Tibial artery (tissue), 4 donors: ENCODE measurements around the gene SMARCA4.

ENCODE experiments used
- DNase-seq, 2 donors: peaks; one replicate each; pipeline ENCODE4 v3.0.0-alpha.2; 2019
- H3K27ac ChIP-seq, 2 donors: fragments of 200-600 bp; sonication (generic) in 1 of 2; 1 replicate in 1 of 2; 2 replicates in 1 of 2; pipeline ENCODE4 v1.5.1; 2018 to 2019; ENCODE audit warnings: mild to moderate bottlenecking in 1 of 2
- H3K27me3 ChIP-seq, 2 donors: fragments of 200-600 bp; sonication (generic) in 1 of 2; one replicate each; pipeline versions ENCODE4 v1.5.1 to v1.6.0; 2016 to 2019
- H3K36me3 ChIP-seq, 3 donors: fragments of 200-600 bp; sonication (generic) in 2 of 3; one replicate each; pipeline ENCODE4 v1.5.1; 2016 to 2019; ENCODE audit warnings: mild to moderate bottlenecking in 2 of 3
- H3K4me1 ChIP-seq, 4 donors: fragments of 200-600 bp; sonication (generic) in 2 of 4; 1 replicate in 3 of 4; 2 replicates in 1 of 4; pipeline ENCODE4 v1.5.1; 2016 to 2019
- H3K4me3 ChIP-seq, 2 donors: fragments of 200-600 bp; sonication (generic) in 1 of 2; 1 replicate in 1 of 2; 2 replicates in 1 of 2; pipeline ENCODE4 v1.5.1; 2018 to 2019; ENCODE audit warnings: mild to moderate bottlenecking in 2 of 2
- H3K9me3 ChIP-seq, 3 donors: fragments of 200-600 bp; sonication (generic) in 1 of 3; one replicate each; pipeline ENCODE4 v1.5.1; 2016 to 2019
- intact Hi-C: fragments of 100-400 bp; cut with DNase I; formaldehyde crosslinking; loops from one replicate; pipeline ENCODE4 v1.15.0; 2023; ENCODE audit warnings: low total_unique reads
- TF ChIP-seq, protein P1 (sequence below), 2 experiments: fragments of 200-600 bp in 1 of 2; fragments of 450-650 bp in 1 of 2; IDR thresholded peaks; one replicate each; pipeline ENCODE4 v1.5.1; 2017 to 2019; ENCODE audit warnings: antibody characterized with exemption in 2 of 2, mild to moderate bottlenecking in 1 of 2, moderate library complexity in 1 of 2

Gene SMARCA4

DNA sequence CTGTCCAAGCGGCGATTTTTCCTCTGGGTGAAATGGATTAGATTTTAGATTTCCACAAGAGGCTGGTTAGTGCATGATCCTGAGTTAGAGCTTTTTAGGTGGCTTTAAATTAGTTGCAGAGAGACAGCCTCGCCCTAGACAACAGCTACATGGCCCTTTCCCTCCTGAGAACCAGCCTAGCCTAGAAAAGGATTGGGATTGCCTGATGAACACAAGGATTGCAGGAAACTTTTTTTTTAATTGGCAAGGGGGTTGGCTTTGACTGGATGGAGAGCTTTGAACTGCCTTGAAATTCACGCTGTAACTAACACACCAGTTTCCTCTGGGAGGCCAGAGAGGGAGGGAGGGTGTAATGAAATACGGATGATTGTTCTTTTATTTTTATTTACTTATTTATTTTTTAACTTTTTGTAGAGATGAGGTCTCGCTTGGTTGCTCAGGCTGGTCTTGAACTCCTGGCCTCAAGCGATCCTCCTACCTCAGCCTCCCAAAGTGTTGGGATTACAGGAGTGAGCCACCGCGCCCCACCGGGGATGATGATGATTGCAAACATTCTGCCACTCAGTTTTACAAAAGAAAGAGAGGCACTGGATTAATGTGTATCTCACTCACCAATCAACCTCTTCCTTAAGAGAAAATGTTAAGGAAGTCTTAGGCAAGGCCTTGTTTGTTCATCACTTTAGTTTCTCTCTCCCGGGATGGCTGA, 130.3 kb downstream of the SMARCA4 start:
- Histone ChIP-seq H3K27ac (peak overlapping the region; percentile 95 to 99), H3K4me3 (peak overlapping the region; percentile 59 to 78), H3K36me3 (no peaks in the 10 kb centered on the region), H3K4me1 (peaks cover 0 to 79% (median 54%) of the 10 kb centered on the region in 4 donors), H3K9me3 (no peaks in the 10 kb centered on the region), H3K27me3 (no peaks in the 10 kb centered on the region)
- TF ChIP-seq, protein P1, sequence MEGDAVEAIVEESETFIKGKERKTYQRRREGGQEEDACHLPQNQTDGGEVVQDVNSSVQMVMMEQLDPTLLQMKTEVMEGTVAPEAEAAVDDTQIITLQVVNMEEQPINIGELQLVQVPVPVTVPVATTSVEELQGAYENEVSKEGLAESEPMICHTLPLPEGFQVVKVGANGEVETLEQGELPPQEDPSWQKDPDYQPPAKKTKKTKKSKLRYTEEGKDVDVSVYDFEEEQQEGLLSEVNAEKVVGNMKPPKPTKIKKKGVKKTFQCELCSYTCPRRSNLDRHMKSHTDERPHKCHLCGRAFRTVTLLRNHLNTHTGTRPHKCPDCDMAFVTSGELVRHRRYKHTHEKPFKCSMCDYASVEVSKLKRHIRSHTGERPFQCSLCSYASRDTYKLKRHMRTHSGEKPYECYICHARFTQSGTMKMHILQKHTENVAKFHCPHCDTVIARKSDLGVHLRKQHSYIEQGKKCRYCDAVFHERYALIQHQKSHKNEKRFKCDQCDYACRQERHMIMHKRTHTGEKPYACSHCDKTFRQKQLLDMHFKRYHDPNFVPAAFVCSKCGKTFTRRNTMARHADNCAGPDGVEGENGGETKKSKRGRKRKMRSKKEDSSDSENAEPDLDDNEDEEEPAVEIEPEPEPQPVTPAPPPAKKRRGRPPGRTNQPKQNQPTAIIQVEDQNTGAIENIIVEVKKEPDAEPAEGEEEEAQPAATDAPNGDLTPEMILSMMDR (IDR thresholded peaks at IDR 0.05): no peak
- intact Hi-C loops: no loop called here
- no peak for DNase-seq

- DNase-seq: peak; percentile 71 to 78
- Histone ChIP-seq H3K27ac (peak overlapping the region; percentile 95 to 99), H3K4me1 (peaks cover 0 to 81% (median 57%) of the 10 kb centered on the region in 4 donors), H3K36me3 (no peaks in the 10 kb centered on the region), H3K9me3 (no peaks in the 10 kb centered on the region), H3K27me3 (no peaks in the 10 kb centered on the region), H3K4me3 (peak overlapping the region; percentile 59 to 78)
- intact Hi-C loops: no loop called here
- TF ChIP-seq, protein P1 (IDR thresholded peaks at IDR 0.05): no peak
Measured at GRCh38 chr19:11091703-11092153, 130.9 kb downstream of the SMARCA4 start.

DNA sequence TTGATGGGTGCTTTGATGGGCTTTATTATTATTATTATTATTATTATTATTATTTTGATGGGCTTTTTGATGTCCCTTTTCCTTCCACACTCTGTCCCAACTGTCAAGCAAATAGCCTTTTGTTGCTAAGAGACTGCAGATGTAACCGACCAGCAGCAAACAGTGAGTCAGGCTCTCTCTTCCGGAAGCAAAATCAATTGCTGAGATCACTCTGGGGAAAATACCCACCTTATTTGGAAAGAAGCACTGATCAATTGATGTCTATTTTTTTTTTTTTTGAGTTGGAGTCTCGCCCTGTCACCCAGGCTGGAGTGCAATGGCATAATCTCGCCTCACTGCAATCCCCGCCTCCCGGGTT, 131.3 kb downstream of the SMARCA4 start:
- no peaks in the 10 kb centered on the region for H3K27me3 ChIP-seq
- peaks cover 0 to 85% (median 57%) of the 10 kb centered on the region in 4 donors for H3K4me1 ChIP-seq
- no peaks in the 10 kb centered on the region for H3K9me3 ChIP-seq
- intact Hi-C loops: no loop called here
- peak overlapping the region; percentile 95 to 99 for H3K27ac ChIP-seq
- TF ChIP-seq, protein P1 (IDR thresholded peaks at IDR 0.05): no peak
- no peak for DNase-seq
- H3K4me3 ChIP-seq: peak overlapping the region in 1 of 2 donors; percentile 59
- H3K36me3 ChIP-seq: no peaks in the 10 kb centered on the region

DNA sequence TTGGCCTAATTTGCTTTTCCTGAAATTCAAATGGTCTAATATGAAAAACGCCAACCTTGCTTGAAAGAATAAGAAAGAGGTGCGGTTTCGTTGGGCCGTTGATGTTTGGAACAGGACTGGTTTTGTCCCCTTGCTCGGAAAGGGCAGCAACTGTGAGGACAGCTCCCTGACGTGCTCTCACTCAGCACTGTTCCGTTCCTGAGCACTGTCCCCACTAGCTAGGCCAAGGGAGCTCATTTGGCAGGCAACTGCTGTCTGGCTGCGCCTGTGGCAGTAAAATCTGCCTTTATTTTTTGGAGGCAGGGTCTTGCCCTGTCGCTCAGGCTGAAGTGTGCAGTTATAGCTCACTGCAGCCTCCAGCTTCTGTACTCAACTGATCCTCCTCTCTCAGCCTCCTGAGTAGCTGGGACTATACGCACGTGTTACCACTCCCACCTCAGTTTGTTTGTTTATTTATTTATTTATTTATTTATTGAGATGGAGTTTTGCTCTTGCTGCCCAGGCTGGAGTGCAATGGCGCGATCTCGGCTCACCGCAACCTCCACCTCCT, 132.9 kb downstream of the SMARCA4 start:
- intact Hi-C loops: no loop called here
- peaks cover 0 to 80% (median 49%) of the 10 kb centered on the region in 4 donors for H3K4me1 ChIP-seq
- TF ChIP-seq, protein P1 (IDR thresholded peaks at IDR 0.05): no peak
- no peaks in the 10 kb centered on the region for H3K27me3 ChIP-seq
- H3K36me3 ChIP-seq: no peaks in the 10 kb centered on the region
- no peaks in the 10 kb centered on the region for H3K9me3 ChIP-seq
- no peak overlapping the region for H3K4me3 ChIP-seq
- DNase-seq: no peak
- H3K27ac ChIP-seq: peak overlapping the region; percentile 95 to 99

DNA sequence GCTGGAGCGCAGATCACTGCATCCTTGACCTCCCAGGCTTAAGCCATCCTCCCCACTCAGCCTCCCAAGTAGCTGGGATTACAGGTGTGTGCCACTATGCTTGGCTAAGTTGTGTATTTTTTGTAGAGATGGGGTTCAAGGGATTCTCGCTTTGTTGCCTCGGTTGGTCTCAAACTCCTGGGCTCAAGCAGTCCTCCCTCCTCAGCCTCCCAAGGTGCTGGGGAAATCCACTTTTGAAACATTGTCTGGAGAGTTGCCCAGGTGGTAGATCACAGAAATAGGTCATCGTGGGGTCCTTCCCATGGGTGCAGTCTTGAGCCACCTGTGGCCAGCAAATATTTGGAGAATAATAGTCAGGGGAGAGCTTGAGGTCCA, 133.7 kb downstream of the SMARCA4 start:
- H3K36me3 ChIP-seq: no peaks in the 10 kb centered on the region
- peaks cover 0 to 72% (median 45%) of the 10 kb centered on the region in 4 donors for H3K4me1 ChIP-seq
- intact Hi-C loops: no loop called here
- no peaks in the 10 kb centered on the region for H3K9me3 ChIP-seq
- H3K27me3 ChIP-seq: no peaks in the 10 kb centered on the region
- TF ChIP-seq, protein P1 (IDR thresholded peaks at IDR 0.05): no peak
- H3K4me3 ChIP-seq: no peak overlapping the region
- no peak for DNase-seq
- H3K27ac ChIP-seq: peak overlapping the region; percentile 95 to 99
